Activated CD4-positive, alpha-beta T cell treated with anti-CD3 and anti-CD28 coated beads, Interleukin-2, amount 50 U/mL, for 48 hours (primary cell): ENCODE results near the gene GAP43.
A peak's percentile ranks its signal among the peaks of the same experiment; 100 is the strongest.

ENCODE experiments used
- DNase-seq, 2 experiments: peaks; one replicate each; pipeline ENCODE4 v3.0.0-alpha.2; 2020

Gene GAP43, protein sequence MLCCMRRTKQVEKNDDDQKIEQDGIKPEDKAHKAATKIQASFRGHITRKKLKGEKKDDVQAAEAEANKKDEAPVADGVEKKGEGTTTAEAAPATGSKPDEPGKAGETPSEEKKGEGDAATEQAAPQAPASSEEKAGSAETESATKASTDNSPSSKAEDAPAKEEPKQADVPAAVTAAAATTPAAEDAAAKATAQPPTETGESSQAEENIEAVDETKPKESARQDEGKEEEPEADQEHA

DNA sequence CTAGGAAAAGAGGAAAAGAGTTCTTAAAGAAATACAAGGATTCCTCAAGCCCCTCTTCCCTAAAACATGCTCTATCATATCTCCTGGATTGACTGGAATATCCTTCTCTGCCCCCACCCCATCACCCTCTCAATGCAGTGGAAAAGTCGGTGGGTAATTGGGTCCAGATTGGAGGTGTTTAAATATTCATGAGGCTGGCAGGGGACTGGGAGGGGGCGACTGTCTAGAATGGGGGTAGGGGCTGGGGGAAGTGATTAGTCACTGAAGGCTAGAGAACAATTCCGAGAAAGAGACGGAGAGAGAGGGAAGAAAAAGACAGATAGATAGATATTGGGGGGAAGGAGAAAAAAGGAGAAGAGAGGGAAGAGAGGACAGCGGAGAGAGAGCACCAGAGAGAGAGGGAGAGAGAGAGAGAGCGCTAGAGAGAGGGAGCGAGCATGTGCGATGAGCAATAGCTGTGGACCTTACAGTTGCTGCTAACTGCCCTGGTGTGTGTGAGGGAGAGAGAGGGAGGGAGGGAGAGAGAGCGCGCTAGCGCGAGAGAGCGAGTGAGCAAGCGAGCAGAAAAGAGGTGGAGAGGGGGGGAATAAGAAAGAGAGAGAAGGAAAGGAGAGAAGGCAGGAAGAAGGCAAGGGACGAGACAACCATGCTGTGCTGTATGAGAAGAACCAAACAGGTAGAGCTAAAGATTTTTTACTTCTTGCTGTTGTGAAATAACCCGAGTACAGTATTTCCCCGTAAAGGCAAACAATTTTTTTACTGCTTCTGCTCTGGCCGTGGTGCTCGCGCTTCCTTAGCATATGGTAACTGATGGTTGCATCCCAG, at the start of gene GAP43:
Gene GAP43, plus strand, starts transcription at position 467 of the 825 bp plus-strand sequence. Its CDS starts 180 bp downstream, at position 647.
- DNase-seq, result peak; percentile 6 to 7

DNA sequence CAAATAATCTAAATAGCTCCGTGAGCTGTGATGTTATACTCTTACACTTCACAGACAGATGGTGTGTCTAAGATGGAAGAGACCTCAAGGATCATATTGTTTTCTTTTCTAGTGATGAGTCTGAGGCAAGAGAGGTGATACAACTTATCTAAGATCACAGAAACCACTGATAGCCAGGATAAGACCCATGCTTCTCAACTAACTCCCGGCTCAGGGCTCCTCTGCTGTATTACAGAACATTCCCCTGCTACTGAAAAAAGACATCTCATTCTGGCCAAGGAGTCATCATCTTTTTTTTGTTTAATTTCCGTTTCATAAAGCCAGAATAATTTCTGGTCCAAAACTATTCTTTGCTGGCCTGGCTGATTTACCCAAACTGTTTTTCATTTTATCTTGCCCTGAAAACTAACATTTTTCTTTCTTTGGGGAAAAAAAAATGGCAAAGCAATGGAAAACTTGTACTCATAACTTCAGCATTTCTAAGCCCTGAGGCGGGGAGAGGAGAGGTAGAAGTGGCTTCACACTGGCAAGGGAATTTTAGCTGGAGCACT, 46.9 kb upstream of the GAP43 start:
- no peak for DNase-seq

DNA sequence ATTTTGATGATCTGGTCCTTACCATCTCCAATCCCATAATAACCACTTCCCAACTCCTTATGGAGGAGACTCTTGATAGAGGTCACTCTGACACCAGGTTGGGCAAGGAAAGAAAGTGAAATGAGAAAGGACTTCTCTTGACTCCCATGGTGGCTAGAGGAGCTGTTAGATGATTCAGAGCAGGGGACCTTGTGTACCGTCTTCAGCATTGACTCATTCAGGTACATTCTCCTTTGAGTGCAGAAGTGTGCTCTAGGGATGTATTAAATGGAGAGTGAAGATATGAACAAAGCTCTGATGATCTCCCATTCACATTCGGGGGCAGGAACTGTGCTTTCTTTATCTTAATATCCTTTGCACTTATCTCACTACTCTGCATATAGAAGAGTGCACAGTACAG, 46.3 kb upstream of the GAP43 start:
- DNase-seq, result no peak

DNA sequence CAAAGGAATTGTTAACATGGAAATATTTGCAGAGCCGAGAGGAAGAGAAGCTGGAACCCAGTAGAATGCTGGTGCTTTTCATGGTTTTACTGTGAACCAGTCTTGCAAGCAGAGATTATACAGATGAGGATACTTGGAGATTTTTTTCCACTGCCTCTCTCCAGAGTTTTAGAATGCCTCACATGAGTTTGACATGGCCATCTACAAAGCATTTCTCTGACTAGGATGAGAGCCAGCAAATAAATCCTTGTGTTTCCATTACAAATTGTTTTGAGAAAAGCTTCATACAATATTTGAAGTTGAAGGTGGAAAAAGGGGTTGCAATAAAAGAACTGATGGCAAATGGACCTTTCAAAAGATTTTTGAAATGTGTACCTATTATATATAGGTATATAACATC, 45.0 kb upstream of the GAP43 start:
- DNase-seq, result no peak

DNA sequence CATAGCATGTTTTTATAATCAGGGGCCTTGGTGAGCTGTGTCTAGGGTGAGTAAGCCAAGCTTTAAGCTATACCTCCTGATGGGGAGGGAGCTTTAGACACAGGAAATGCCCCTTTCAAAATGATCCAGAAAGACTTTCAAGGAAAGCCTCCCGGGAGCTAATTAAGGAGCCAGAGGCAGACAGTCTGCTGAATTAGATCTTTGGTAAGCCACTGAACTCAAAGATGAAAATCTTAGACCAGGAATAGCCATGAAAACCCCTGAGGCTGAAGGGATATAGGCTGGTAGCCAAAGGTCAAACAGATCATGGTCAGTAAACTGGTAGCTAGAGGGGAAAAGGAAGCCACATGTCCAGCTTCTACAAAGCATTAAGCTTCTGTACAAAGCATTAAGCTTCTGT, 42.7 kb upstream of the GAP43 start:
- no peak for DNase-seq

DNA sequence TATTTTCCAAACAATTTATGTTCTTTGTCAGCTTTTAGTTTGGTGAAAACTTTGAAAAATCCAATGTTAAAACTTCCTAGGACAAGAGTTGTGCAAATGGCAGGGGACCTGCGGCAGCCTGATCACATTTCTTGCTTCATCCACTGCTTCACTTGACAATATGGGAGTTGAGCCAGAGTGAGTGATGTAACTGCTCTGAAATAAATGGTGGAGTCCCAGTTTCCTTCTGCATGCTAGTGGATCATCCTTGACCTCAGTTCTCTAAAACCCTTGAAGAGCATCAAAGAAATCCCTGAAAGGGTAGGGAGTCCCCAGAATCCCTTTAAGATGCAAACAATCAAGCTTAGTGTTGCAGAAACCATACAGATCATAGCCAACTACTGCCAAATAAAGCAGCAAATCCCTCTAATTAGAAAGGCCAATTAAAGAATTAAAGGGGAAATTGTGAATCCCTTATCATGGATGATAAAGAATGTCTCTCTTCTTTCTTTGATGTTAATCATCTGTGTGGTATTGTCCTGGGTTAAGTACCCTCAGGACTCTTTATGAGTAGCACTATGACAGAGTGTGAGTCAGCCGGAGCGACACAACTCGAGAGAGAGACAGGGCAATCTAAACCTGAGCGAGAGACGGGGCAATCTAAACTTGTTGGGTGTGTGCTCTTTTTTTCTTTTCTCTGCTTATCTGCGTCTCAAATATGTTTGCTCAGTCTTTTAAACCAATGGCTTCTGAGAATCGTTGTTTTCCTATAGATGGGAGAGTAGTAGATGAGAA, 41.8 kb upstream of the GAP43 start:
- DNase-seq, result no peak

DNA sequence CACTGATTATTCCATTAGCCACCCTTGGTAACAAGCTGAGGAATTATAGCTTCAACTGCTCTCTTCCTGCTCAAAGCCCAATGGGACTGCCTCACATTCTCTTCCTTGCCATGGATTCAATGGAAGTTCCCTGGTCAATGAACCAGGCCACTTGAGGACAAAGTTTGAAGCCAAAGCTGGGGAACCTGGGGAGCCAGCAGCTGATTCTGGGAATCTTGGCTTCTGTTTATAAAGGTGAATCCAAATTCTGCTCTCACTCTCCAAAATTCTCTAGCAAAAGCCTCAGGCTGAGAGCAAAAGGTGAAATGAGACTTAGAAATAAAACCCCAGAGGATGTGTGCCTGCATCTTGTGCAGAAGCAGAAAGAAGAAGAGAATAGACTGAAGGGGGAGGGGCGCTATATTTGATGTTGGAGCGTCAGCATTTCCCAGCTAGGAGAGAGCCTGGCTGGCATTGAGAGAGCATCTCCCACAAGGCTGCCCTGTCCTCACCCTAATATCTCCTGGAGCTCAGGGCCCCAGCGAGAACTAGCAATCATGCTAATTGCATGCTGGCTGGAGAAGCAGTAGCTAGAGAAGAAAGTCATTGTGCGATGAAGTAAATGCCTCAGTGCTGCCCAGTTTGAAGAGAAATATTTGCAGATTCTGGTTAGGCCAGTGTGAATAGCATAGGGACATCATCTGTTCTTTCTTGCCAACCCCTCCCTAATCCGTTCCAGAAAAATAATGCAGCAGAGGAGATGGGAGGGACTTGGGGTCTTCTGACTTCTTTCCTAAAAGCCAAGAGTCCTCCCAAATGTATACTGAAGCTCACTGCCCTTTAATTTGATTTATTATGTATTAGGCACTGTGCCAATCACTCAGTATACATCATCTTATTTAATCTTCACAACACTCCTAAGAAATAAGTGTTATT, 34.9 kb upstream of the GAP43 start:
- no peak for DNase-seq

DNA sequence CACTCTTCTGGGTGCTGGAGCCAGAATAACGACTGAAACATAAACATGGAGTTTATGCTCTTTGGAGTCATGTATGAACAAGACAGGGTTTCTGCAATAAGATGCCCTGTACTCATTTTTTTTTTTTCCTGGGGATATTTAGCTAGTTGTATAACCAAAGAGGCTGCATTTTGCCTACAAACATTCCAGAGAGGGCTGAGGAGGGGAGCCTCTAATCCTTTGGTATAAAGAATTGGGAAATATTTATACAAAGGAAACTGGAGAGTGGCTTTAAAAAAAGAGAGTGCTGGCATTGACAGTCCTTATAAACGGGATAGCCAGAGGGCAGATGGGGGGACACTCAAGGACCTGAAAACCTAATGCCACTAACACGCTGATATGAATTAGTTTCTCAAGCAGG, 32.4 kb upstream of the GAP43 start:
- DNase-seq, result no peak

DNA sequence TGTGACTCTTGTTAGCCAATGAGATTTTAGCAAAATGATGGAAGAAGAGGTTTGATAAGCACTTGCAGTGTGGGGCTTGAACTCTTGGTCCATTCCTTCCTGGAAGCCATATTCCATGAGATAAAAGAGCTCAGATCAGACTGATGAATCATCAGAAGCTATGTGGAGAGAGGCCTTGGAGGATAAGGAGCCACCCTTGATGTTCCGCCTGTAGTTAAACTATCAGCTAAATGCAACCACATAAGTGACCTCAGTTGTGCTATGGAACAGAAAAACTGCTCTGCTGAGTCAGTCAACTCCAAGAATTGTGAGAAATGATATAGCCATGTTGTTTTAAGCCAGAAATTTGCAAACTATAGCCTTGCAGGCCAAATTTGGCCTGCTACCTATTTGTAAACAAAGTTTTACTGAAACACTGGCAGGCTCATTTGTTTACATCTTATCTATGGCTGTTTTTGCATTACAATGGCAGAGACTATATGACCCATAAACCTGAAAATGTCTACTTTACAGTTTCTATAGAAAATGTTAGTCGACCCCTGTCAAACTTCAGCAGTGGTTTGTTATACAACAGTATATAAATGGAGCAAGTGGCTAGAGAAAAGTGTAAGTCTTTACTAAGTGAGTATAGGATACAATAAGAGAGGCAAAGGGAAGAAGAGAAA, 27.6 kb upstream of the GAP43 start:
- no peak for DNase-seq

DNA sequence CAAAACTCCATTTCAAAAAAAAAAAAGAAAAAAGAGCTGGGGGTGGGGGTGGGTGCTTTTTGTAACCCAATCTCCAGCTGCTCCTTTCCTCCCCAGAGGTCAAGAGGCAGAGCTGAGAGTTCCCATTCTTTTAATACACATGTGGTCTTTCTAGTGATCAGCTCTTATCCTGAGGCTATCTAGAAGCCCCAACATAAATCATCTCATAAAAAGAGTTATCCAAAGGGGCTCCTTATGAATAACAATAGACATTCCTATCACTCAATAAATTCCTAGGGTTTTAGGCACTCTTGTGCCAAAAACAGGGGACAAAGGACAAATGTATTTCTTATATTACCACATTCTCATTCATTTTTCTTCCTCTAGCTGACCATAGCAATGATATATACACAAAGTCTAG, 25.1 kb upstream of the GAP43 start:
- no peak for DNase-seq

DNA sequence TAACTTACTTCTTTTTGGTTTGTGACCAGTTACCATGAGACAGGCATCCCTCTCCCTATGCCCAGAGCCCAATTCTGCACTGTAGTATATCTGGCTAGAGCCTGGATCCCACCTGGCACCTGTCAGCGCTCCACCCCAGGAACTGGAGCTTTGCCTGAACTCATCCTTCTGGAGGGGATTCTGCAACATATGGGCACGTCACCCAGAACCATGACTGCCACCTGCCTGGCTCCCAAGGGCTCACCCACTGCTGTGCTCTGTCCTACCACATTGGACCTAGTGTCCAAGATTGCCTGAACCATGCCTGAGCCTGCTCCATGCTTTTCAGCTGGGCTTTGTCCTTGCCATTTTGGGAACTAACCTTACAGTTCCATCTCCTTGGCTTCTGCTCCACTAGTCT, 21.1 kb upstream of the GAP43 start:
- DNase-seq, result no peak

DNA sequence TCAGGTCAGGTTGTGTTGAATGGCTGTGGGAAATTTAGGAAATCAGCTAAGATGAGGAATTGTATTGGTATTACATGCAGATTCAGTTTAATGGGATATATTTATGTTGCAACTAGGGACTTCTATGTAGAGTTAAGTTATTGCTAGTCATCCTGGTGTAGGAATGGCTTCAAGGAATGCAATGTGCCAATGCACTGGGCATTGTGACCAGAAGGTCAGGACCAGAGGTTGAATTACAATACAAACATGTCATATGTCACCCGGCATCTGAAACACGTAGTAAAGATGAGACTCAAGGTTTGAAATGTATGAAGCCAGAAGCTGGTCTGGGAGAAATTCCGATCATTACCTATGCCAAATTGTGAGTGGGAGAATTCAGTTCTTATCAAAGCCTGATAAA, 11.7 kb upstream of the GAP43 start:
- no peak for DNase-seq

DNA sequence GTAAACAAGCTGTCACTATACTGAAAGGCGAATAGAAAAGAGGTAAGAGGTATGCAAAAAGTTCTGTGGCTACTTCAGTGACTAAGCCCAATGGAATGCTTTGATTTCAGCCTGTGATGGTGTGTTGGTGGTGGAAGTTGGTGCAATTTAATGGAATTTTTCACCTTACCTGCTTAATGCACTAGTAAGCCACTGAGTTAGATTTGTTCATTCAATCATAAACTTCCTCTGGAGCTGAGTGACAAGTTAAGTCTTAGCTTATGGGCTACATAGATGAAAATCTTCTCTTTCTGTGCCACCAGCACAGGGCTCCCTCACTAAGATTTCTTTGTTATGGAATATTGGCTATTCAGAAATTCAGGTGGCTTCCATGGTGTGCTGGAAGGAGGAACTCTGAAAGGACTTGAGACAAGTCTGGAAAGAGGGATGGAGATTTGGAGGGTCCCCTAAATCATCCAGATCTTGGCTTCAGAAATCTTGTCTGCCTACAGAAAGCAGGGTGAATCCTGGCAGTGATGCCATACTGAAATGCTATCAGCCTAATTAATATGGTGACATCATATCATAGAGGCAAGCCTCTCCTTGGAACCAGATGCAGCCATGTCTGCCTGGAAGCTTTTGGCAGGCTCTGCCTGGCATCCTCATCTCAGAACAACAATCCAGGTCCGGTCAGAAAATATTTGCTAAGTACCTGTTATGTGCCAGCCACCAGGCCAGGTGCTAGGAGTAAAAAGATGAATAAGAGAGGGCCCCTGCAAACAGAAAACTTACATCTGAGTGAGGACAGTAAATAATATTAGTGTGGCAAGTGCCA, 8.1 kb upstream of the GAP43 start:
- DNase-seq, result no peak

DNA sequence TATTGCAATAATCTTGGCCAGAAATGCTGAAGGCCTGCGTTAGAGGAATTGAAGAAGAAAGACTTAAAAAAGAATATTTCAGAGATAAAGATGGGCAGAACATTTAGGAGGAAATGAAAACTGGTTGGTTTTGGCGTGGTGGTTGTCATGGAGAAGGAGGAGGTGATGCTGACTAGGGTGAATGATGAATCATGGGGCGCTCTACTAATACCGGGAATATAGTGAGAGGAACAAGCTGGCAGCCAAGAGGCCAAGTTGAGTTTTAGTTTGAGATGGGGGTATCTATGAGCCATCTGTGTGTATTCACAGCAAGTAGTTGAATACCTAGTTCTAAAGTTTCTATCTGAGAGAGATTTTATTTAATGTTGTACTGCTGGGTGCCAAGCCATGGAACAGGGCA, 6.8 kb upstream of the GAP43 start:
- DNase-seq, result peak; percentile 28 to 45

DNA sequence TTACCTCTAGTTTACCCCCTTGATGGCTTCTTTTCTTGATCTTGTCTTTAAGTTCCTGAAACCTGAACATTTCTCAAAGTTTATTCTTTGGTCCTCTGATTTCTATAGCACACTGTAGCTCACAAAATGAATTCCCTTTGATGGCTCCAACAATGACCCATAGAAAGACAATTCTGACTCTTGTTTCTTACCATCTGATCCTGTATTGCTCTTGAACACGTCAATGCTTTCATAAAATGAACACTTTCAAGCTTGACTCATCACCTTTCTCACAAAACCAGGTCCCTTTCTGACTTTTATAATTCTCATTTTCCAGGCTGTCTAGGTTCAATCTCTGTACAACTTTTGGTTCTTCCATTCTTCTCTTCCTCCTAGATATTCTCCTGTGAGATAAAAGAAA, 5.7 kb upstream of the GAP43 start:
- no peak for DNase-seq

DNA sequence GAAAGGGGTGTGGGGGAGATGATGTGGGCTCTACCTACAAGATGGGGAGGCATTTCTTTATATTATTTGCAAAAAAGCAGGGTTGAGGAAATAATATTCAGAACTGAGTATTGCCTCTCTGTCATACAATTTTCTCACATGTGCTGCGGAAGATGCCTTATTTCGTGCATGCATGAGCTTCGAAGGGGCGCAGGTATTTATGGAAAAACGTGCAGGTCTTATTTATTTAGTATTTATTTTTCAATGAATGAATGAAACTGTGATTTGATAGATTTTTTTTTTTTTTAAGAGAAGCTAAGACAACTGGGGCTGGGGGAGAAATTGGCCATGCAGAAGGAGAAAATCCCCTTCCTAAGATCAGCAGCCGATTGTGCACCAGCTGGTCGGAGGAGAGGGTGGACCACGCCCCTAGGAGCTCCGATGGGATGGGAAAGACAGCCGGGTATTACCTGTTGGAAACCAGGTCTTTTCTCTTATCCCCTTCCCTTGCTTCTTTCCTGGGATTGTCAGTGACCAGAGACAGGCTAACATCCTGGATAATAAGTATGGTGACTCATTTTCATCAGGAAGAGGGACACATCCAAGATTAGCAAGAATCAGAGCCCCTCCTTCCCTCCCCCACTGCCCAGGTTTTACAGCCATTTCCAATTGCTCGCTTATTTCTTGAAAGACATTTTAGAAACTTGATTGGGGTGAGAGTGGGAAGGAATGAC, 875 bp downstream of the GAP43 start:
- no peak for DNase-seq

DNA sequence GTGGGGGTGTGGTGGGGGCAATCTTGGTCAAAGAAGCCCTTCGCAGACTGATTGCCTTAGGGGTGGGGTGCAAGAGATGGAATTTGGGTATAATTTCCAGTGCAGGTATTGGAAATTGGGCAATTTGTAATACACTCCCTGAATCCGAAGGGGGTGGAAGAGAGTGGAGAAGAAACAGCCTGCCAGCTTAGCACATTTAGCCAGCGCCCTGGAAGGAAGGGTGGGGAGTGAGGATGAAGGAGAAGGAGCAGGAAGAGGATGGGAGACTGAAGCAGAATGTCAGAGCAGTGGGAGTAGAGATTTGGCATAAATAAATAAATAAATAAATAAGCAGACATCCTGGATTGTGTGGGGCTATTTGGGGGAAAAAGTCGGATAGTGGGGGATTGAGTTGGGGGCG, 1.6 kb downstream of the GAP43 start:
- no peak for DNase-seq

DNA sequence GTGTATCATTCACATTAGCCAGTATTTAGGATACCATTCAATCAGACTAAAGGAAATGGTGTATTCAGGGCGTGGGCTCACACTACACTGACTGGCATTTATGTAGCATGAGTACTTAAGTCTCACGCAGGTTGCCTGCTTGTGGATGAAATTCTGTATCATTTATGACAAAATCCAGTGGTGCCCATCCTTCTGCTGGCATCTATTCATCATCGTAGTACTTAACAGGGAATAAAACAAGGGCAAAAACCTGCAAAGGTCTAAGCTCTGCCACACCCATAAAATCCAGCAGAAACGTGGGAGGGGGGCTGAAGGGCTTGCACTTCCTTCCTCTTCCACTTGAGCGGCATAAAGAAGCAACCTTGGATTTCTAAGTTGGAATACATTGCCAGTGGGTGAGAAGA, 2.7 kb downstream of the GAP43 start:
- DNase-seq, result no peak

DNA sequence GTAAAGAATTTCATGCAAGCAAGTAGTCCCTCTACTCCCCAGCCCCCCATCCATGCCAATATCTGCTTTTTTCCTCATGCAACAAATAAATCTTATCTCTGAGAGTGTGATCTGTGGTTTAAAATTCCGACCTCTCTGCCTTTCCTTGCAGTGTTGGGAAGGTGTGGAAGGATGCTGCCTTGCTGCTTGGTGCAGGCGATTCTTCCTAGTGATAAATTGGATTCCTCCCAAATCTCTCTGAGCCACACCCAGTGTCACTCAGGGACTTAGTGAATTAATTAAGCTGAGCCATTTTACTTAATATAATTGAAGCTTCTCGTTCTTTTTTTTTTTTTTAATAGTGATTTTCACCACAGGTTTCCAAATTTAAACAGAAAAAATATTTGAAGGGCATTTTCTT, 3.4 kb downstream of the GAP43 start:
- no peak for DNase-seq
